DOHH2 (cell line): Measurements from ENCODE around the gene IER2.

Experiments used
- H3F3A ChIP-seq: fragments of 200-600 bp; sonication (generic), shearing (Covaris generic); 2 replicates; pipeline ENCODE4 v1.6.0; 2016; ENCODE audit warnings: antibody characterized with exemption, mild to moderate bottlenecking; ENCODE audit not compliant: control insufficient read depth, insufficient read depth
- H3K27ac ChIP-seq: fragments of 200-600 bp; sonication (generic); 2 replicates; pipeline ENCODE4 v1.5.1; 2014; ENCODE audit warnings: low read depth, mild to moderate bottlenecking, low read length, moderate library complexity
- H3K27me3 ChIP-seq: fragments of 200-600 bp; sonication (generic); 2 replicates; pipeline ENCODE4 v1.6.1; 2014; ENCODE audit warnings: mild to moderate bottlenecking, low read length, mixed read lengths; ENCODE audit not compliant: control insufficient read depth
- H3K36me3 ChIP-seq: fragments of 200-600 bp; sonication (generic); 2 replicates; pipeline ENCODE4 v1.6.1; 2014; ENCODE audit warnings: mild to moderate bottlenecking, low read length, moderate library complexity, mixed read lengths; ENCODE audit not compliant: control insufficient read depth
- H3K4me1 ChIP-seq: fragments of 200-600 bp; sonication (generic); 2 replicates; pipeline ENCODE4 v1.6.1; 2014; ENCODE audit warnings: mild to moderate bottlenecking, low read length, mixed read lengths; ENCODE audit not compliant: control insufficient read depth
- H3K4me2 ChIP-seq: fragments of 200-600 bp; sonication (generic); 2 replicates; pipeline ENCODE4 v1.6.0; 2014; ENCODE audit warnings: mild to moderate bottlenecking, low read length, moderate library complexity
- H3K4me3 ChIP-seq: fragments of 200-600 bp; sonication (generic); 2 replicates; pipeline ENCODE4 v1.5.1; 2014; ENCODE audit warnings: mild to moderate bottlenecking, low read length, mixed read lengths
- H3K79me2 ChIP-seq: fragments of 200-600 bp; sonication (generic); 2 replicates; pipeline ENCODE4 v1.6.1; 2014; ENCODE audit warnings: mild to moderate bottlenecking, low read length, mixed read lengths; ENCODE audit not compliant: control insufficient read depth
- H3K9me2 ChIP-seq: fragments of 200-600 bp; sonication (generic); replicated peaks from 2 replicates; pipeline ENCODE4 v1.6.1; 2014; ENCODE audit warnings: mild to moderate bottlenecking, low read length, mixed read lengths; ENCODE audit not compliant: control insufficient read depth
- H3K9me3 ChIP-seq: fragments of 200-600 bp; sonication (generic); 2 replicates; pipeline ENCODE4 v1.6.1; 2014; ENCODE audit warnings: antibody characterized with exemption, low read length, mixed read lengths; ENCODE audit not compliant: control insufficient read depth, insufficient read depth
- H4K20me1 ChIP-seq: fragments of 200-600 bp; sonication (generic); 2 replicates; pipeline ENCODE4 v1.6.0; 2014; ENCODE audit warnings: low read depth, mild to moderate bottlenecking, antibody characterized with exemption, low read length, moderate library complexity; ENCODE audit not compliant: control insufficient read depth, insufficient read depth
- EZH2phosphoT487 ChIP-seq: fragments of 200-600 bp; sonication (generic); IDR thresholded peaks from 2 replicates; pipeline ENCODE4 v1.6.1; 2017; ENCODE audit warnings: borderline replicate concordance, mild to moderate bottlenecking, antibody characterized with exemption, low read length, moderate library complexity, mixed read lengths
- TF ChIP-seq, protein P1 (sequence below): fragments of 200-600 bp; sonication (generic); IDR thresholded peaks from one replicate; pipeline ENCODE4 v1.5.1; 2014; ENCODE audit warnings: antibody characterized with exemption, mild to moderate bottlenecking, low read depth, low read length; ENCODE audit not compliant: poor library complexity, severe bottlenecking

Gene IER2

DNA sequence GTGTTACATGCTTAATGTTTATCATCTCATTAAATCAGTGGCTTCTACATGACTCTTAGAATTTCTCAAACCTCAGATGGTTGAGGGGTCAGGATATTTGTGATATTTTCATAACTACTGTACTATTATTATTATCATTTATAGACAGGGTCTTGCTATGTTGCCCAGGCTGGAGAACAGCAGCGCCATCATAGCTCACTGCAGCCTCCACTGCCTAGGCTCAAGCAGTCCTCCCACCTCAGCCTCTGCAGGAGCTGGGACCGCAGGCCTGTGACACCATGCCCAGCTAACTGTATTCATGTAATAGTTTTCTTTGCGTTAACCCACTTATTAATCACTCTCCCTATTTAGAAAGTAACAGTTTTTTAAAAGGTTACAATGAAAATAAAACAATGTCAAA is 9.5 kb downstream of the IER2 start:
- Histone ChIP-seq H3K27ac (no peak overlapping the region), H3K27me3 (no peaks in the 10 kb centered on the region), H3K4me1 (peaks cover 73% of the 10 kb centered on the region), H3K9me2 (no peaks in the 10 kb centered on the region), H3K9me3 (no peaks in the 10 kb centered on the region), H3F3A (peaks cover 61% of the 10 kb centered on the region), H3K36me3 (peaks cover 9% of the 10 kb centered on the region), H4K20me1 (no peaks in the 10 kb centered on the region), H3K79me2 (peaks cover 6% of the 10 kb centered on the region), H3K4me3 (no peak overlapping the region), H3K4me2 (no peak overlapping the region)
- TF ChIP-seq EZH2phosphoT487 = no peak
- TF ChIP-seq, protein P1, sequence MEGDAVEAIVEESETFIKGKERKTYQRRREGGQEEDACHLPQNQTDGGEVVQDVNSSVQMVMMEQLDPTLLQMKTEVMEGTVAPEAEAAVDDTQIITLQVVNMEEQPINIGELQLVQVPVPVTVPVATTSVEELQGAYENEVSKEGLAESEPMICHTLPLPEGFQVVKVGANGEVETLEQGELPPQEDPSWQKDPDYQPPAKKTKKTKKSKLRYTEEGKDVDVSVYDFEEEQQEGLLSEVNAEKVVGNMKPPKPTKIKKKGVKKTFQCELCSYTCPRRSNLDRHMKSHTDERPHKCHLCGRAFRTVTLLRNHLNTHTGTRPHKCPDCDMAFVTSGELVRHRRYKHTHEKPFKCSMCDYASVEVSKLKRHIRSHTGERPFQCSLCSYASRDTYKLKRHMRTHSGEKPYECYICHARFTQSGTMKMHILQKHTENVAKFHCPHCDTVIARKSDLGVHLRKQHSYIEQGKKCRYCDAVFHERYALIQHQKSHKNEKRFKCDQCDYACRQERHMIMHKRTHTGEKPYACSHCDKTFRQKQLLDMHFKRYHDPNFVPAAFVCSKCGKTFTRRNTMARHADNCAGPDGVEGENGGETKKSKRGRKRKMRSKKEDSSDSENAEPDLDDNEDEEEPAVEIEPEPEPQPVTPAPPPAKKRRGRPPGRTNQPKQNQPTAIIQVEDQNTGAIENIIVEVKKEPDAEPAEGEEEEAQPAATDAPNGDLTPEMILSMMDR = no peak

DNA sequence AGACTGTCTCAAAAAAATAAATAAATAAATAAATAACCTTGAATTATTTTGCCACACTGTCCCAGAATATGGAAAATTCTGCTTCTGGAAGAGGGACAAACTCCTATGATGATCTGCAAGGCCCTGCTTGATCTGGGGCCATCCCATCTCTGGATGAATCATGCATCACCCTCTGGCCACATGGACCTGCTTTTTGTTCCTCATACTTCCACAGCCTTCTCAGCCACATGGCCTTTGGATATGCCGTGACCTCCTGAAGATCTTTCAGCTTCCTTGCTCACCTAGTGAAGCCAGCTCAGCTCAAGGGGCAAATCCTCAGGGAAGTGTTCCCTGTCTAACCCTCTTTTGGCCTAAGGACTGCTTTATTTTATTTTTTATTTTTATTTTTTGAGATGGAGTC is 10.3 kb downstream of the IER2 start:
- Histone ChIP-seq H3K27ac (no peak overlapping the region), H3K9me3 (no peaks in the 10 kb centered on the region), H3K4me3 (no peak overlapping the region), H3F3A (peaks cover 59% of the 10 kb centered on the region), H3K27me3 (no peaks in the 10 kb centered on the region), H3K79me2 (no peaks in the 10 kb centered on the region), H3K9me2 (no peaks in the 10 kb centered on the region), H3K36me3 (0 out of 2 replicates have a peak, but pooled peaks cover 2% of the 10 kb centered on the region), H4K20me1 (no peaks in the 10 kb centered on the region), H3K4me2 (no peak overlapping the region), H3K4me1 (peaks cover 75% of the 10 kb centered on the region)
- no peak for TF ChIP-seq EZH2phosphoT487
- TF ChIP-seq, protein P1 = no peak

DNA sequence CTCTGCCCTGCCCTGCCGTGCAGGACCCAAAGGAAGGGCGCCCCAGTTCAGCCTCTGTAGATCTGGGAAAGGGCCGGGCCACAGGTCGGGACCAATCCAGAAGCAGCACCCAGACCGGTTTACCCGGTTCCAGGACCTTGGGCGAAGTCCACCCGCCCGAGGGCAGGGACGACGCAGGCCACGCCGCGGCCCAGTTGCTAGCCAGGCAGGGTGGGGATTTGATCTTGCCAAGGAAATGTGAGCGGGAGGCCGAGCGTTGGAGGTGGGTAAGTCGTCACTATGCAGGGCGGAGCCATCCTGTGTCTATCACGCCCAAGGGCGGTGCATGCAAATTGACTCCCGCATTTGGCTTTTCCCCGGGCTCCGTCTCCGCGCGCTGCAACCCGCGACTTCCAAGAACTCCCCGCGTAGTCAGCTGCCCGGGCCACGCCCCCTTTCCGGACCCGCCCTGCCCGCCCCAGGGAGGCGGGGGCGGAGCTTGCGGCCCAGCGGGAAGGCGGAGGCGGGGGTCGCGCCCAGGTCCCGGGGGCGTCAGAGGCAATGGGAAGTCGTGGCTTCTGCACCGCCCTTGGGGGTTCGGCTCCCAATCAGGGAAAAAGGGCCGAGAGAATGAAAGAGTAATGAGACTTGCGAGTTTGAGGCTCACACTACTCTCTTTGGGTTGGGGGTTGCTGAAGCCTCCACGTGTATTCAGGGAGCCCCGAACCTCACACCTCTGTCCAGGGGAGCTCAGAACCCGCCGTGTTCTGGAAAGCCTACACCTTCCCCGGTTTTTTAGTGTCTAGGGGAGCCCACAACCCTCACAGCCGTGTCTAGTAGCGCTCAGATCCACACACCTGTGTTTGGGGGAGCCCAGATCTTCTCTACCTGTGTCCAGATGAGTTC is 12.8 kb downstream of the IER2 start:
- peak overlapping the region; percentile 85 for H3K4me3 ChIP-seq
- no peaks in the 10 kb centered on the region for H3K79me2 ChIP-seq
- H3K4me2 ChIP-seq = peak overlapping the region; percentile 100
- H4K20me1 ChIP-seq = no peaks in the 10 kb centered on the region
- H3K27me3 ChIP-seq = no peaks in the 10 kb centered on the region
- peak overlapping the region; percentile 91 for H3K27ac ChIP-seq
- peaks cover 75% of the 10 kb centered on the region for H3K4me1 ChIP-seq
- peaks cover 46% of the 10 kb centered on the region for H3F3A ChIP-seq
- no peaks in the 10 kb centered on the region for H3K9me2 ChIP-seq
- TF ChIP-seq, protein P1 = no peak
- TF ChIP-seq EZH2phosphoT487 = no peak
- no peaks in the 10 kb centered on the region for H3K36me3 ChIP-seq
- H3K9me3 ChIP-seq = no peaks in the 10 kb centered on the region
